GM10248 (cell line): ENCODE measurements around the gene RPUSD3.
"Not testable (repeated sequence)": the region's sequence is repeated elsewhere in the genome, so short reads cannot be mapped to it uniquely, and the experiment has no call there.

Source experiments
- CTCF ChIA-PET: fragments of 300-600 bp; sonication (Branson Sonifier 250); formaldehyde crosslinking; extraction: SDS; loops from one replicate; lab custom pipeline; 2021; ENCODE audit warnings: antibody characterized with exemption; lab: Yijun Ruan, JAX
- POLR2A ChIA-PET: fragments of 350-650 bp; sonication (Branson Sonifier 250); formaldehyde crosslinking; extraction: SDS; loops from one replicate; lab custom pipeline; 2020; ENCODE audit warnings: antibody characterized with exemption; lab: Yijun Ruan, JAX
- DNase-seq: peaks from one replicate; pipeline ENCODE4 v3.0.0; 2012; ENCODE audit errors: extremely low spot score
- CTCF ChIP-seq: IDR thresholded peaks from 2 replicates; pipeline ENCODE4 v1.5.1; 2012; ENCODE audit warnings: mild to moderate bottlenecking, low read depth; ENCODE audit errors: extremely low read depth, missing control alignments, control extremely low read depth

The RPUSD3 gene

GRCh38 chr3:9878700-9879099 lies 34.9 kb upstream of the RPUSD3 start:
- POLR2A ChIA-PET, result no interaction called here
- DNase-seq, result no peak
- CTCF ChIA-PET, result interaction anchor here (2.2 kb wide), 1 partner anchor 11 kb away, joined by 12 read pairs; the partner anchor contains the start of gene JAGN1
- TF ChIP-seq CTCF, result no peak

- CTCF ChIA-PET, result interaction anchor here (1.2 kb wide), 1 partner anchor 14 kb away, joined by 3 read pairs; the partner anchor contains the start of gene JAGN1
- TF ChIP-seq CTCF, result no peak
- DNase-seq, result no peak
- POLR2A ChIA-PET, result no interaction called here
Observed at GRCh38 chr3:9876991-9877390, 33.2 kb upstream of the RPUSD3 start.

- CTCF ChIA-PET, result interaction anchor here (1.2 kb wide), 1 partner anchor 14 kb away, joined by 3 read pairs; the partner anchor contains the start of gene JAGN1
- DNase-seq, POLR2A ChIA-PET: not testable (repeated sequence)
Observed at GRCh38 chr3:9876255-9876654, 32.4 kb upstream of the RPUSD3 start.

GRCh38 chr3:9875448-9875847 lies 31.6 kb upstream of the RPUSD3 start:
- no peak for DNase-seq
- no peak for TF ChIP-seq CTCF
- ChIA-PET CTCF (interaction anchor here (0.9 to 1.7 kb wide), 3 partner anchors 9 to 36 kb away, joined by 3 to 5 read pairs (median 3); no protein-coding TSS in a partner anchor), POLR2A (no interaction called here)

- CTCF ChIA-PET, result interaction anchor here (1.0 to 1.2 kb wide), 2 partner anchors 11 to 23 kb away, joined by 3 to 4 read pairs; no protein-coding TSS in a partner anchor
- POLR2A ChIA-PET, DNase-seq: not testable (repeated sequence)
Observed at GRCh38 chr3:9872067-9872466, 28.3 kb upstream of the RPUSD3 start.

- ChIA-PET POLR2A (no interaction called here), CTCF (no interaction called here)
Observed at GRCh38 chr3:9870978-9871377, 27.2 kb upstream of the RPUSD3 start.

DNA sequence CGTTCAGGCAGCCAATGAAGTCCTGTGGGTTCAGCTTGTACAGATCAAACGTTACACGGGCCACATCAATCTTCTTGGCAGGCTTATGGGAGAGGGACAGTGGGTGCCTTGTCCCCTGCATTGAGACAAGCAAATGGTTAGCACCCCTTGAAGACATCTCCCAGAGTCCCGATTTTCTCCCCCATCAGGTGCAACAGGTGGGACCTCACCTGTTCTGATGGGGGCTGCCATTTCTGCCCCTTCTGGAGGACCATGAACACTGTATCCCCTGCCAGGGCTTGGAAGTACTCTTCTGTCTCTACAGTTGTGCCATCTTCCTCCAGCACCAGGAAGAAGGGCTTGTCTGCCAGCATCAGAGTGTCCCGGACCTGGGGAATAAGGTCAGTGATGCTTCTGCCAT lies 26.1 kb upstream of the RPUSD3 start:
- no peak for TF ChIP-seq CTCF
- DNase-seq, result no peak
- CTCF ChIA-PET, result no interaction called here
- POLR2A ChIA-PET, result no interaction called here

More at GRCh38 chr3:9870978-9871377, 27.2 kb upstream of the RPUSD3 start:
- no peak for DNase-seq
- no peak for TF ChIP-seq CTCF
